Activated T-cell treated with anti-CD3 and anti-CD28 coated beads for 24 hours (primary cell): ENCODE measurements around the gene TGM1.
"Not testable (repeated sequence)": the region's sequence is repeated elsewhere in the genome, so short reads cannot be mapped to it uniquely, and the experiment has no call there.

Experiments
- DNase-seq: peaks from one replicate; pipeline ENCODE4 v3.0.0-alpha.2; 2020; ENCODE audit warnings: low read depth

Gene TGM1

GRCh38 chr14:24234095-24235005 is 28.6 kb downstream of the TGM1 start:
- DNase-seq = no peak

GRCh38 chr14:24233538-24233866 is 29.5 kb downstream of the TGM1 start:
- no peak for DNase-seq

GRCh38 chr14:24232645-24233537 is 30.1 kb downstream of the TGM1 start, which contains the start of gene GMPR2:
TSS of gene GMPR2 (plus strand) at chr14:24232929. CDS start at chr14:24233254, 325 bp downstream.
- DNase-seq = no peak

- peak; percentile 91 for DNase-seq
Measured at GRCh38 chr14:24232121-24232644, 30.8 kb downstream of the TGM1 start, which contains the start of gene NEDD8. TSS of gene NEDD8 (minus strand) at chr14:24232367. CDS start at chr14:24232267, 100 bp downstream.

GRCh38 chr14:24231263-24232120 is 31.5 kb downstream of the TGM1 start:
- no peak for DNase-seq

GRCh38 chr14:24228902-24229301 is 34.1 kb downstream of the TGM1 start:
- no peak for DNase-seq

- no peak for DNase-seq
Measured at GRCh38 chr14:24226473-24226872, 36.5 kb downstream of the TGM1 start.

- DNase-seq = no peak
Measured at GRCh38 chr14:24224618-24225071, 38.3 kb downstream of the TGM1 start.

- not testable (repeated sequence) for DNase-seq
Measured at GRCh38 chr14:24222987-24223386, 40.0 kb downstream of the TGM1 start.

- DNase-seq = no peak
Measured at GRCh38 chr14:24219521-24219920, 43.5 kb downstream of the TGM1 start.

- no peak for DNase-seq
Measured at GRCh38 chr14:24219080-24219479, 43.9 kb downstream of the TGM1 start.

GRCh38 chr14:24216876-24217275 is 46.1 kb downstream of the TGM1 start:
- DNase-seq = not testable (repeated sequence)

- DNase-seq = no peak
Measured at GRCh38 chr14:24216345-24216699, 46.7 kb downstream of the TGM1 start.

GRCh38 chr14:24215495-24216344 is 47.3 kb downstream of the TGM1 start, which contains the start of gene MDP1:
TSS of gene MDP1 (minus strand) at chr14:24216066. CDS start at chr14:24215955, 111 bp downstream.
- DNase-seq = peak; percentile 78

GRCh38 chr14:24213866-24214662 is 48.9 kb downstream of the TGM1 start:
- no peak for DNase-seq

GRCh38 chr14:24212924-24213865 is 49.8 kb downstream of the TGM1 start, which contains the start of gene CHMP4A:
TSS of gene CHMP4A (minus strand) at chr14:24213488. CDS start at chr14:24213439, 49 bp downstream.
- peak; percentile 94 for DNase-seq

- DNase-seq = no peak
Measured at GRCh38 chr14:24211311-24211710, 51.7 kb downstream of the TGM1 start.

GRCh38 chr14:24207625-24208024 is 55.4 kb downstream of the TGM1 start:
- DNase-seq = no peak
